Stimulated activated CD8-positive, alpha-beta memory T cell treated with anti-CD3 and anti-CD28 coated beads, Interleukin-15, amount 100 ng/mL, for 48 hours (primary cell): ENCODE results near the gene BICC1.
"Not testable (repeated sequence)": the region's sequence is repeated elsewhere in the genome, so short reads cannot be mapped to it uniquely, and the experiment has no call there.

Experiments
- DNase-seq, 2 donors: peaks; one replicate each; pipeline ENCODE4 v3.0.0-alpha.2; 2020; ENCODE audit warnings: low read depth in 2 of 2

The BICC1 gene

DNA sequence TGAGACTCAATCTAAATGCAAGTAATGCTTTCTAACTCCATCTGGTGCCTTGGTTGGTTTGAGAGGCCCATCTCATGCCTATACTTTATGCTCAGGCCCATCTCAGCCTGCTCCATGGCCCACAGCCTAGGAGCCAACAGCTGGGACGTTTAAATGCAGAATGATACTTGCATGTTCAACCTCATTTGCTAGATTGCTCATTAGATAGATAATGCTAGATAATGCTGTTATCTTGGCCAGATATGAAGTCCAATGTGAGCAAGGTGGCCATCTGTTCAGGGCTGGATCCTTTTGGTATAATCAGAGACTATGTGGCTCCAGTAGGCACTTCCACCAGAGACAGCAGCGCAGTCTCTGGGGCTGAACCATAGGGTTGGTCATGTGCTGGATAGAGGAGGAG lies 342.1 kb downstream of the BICC1 start:
- DNase-seq, result no peak

DNA sequence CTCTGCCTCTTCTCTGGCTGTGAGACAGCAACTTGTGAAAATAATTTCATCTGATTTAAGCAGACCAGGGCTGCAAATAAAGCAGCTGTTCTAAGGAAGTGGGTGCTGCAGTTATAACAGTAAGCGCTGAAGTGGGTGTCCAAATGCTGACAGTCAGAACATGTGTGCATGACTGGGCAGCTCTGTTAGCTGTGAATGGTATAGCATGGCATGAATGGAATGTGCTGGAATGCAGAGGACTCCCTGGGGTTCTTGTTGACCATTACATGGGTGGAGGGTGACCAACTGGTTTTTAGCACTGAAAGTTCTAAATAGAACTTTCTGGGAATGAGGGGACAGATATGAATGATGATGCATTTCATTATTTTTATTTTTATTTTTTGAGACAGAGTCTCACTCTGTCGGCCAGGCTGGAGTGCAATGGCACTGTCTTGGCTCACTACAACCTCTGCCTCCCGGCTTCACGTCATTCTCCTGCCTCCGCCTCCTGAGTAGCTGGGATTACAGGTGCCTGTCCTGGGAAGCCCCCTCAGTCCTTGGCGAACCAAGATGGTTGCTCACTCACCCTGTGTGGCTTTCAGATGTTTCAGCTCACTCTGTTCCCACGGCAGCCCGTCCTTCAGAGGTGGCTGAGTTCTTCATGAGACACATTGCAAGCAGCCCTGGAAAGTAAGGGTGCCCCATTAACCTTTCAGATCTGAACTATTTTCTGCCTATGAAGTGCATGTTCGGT lies 344.0 kb downstream of the BICC1 start:
- no peak for DNase-seq

DNA sequence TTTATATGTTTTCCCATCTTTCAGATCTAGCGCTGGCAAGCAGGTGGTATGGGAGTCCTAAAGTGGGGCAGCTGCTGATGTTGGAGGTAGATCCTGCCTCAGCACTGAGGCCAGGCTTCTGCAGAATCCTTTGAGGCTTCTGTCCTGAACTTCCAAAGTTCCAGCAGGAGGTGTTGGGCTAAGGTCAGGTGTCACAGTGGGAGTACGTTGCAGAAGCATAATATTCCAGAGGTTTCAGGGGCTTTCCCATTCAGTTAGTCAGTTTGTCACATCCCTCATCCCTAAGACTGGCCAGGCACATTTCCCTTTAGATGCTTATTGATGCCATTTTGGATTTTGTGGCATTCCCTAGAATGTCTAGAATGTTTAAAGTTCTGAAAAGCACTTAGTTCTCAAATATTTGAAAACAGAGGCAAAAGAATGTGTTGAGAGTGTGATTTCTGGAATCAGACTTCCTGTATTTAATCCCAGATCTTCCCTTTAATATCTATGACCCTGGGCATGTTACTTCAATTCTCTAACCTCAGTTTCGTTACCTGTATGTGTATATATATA lies 344.7 kb downstream of the BICC1 start:
- no peak for DNase-seq

DNA sequence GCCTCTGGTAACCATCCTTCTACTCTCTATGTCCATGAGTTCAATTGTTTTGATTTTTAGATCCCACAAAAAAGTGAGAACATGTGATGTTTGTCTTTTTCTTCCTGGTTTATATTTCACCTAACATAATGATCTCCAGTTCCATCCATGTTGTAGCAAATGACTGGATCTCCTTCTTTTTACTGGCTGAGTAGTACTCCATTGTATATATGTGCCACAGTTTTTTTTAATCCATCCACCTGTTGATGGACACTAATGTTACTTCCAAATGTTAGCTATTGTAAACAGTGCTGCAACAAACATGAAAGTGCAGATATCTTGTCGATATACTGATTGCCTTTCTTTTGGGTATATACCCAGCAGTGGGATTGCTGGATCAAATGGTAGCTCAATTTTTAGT lies 345.5 kb downstream of the BICC1 start:
- DNase-seq, result not testable (repeated sequence)

DNA sequence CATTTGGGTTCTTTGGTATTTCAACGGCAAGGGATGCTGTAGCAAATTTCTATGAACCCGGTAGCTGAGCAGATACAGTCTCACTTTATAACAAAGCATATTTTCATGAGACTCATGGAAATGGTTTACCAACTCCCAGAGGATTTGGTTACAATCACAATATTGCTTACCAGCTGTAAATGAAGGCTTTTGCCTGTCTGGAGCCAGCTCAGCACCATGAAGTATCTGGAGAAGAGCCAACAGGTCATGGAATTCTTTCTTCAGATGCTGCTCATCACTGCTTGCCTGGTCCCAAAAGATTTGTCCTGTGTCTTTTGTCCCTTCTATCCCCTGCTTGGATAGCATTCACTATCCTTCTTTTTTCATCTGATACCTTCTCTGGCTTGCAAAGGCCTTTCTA lies 346.9 kb downstream of the BICC1 start:
- DNase-seq, result no peak

DNA sequence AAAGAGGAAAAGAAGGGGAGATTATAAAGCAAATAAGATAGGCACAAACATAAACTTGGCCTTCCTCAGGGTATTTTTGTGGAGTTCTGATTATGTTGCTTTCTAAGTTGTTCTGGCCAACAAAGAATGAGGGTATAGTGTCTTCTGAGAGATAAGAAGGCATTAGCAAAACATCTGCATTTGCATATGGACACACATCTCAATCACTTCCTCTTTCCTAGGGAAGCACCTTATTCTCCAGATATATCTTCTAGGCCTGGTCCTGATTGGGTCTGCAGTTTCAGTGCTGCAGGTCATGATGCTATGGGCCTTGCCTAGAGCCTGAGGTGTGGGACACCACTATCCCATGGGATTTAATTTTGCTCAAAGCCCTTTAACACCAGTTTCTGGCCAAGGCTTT lies 355.0 kb downstream of the BICC1 start:
- no peak for DNase-seq

DNA sequence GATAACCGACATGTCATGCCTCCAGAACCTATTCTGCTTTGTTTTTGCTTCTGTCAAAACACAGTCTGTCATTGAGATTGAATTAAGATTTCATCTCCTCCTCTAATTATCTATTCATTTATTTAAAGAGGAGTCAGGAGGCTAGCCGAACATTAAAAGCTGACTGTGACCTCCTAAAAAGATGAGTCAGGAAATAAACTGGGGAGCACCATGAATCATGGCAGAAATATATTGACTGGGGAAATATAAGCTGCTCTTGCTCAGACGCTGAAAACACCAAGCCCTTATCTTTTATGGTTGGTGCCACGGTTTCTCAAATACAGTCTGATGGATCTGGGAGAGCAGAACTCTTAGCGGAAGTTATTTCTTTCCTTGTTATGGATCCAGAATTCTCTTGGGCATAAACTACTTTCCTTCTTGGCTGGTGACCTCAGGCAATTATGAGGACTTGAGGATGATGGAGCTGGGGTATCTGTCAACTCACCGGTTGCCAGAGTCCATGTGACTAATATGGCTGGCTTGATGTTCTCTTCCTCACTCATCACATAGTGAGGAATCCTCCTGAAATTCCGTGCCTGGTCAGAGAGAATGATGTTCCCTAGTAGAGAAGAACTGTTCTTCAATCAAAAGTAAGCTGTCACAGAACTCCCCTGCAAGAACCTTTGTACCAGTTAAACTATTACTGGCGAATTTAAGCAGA lies 356.2 kb downstream of the BICC1 start:
- DNase-seq, result no peak

DNA sequence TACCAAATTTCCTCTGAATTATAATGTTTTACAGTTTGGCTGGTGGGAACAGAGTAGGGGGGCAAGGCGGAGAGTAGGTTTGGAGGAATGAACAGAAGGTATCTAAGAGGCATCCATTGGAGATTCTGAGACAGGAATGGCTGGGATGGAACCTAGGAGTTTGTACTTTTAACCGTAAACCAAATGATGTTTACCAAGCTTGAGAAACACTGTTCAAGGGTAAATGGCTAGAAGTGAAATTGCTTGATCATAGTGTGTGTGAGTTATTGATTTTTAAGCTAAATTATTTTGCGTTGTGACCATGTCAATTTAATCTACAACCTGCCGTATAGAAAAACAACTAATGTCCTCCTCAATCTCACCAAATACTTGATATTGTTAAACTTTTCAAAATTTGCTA lies 357.4 kb downstream of the BICC1 start:
- DNase-seq, result no peak

DNA sequence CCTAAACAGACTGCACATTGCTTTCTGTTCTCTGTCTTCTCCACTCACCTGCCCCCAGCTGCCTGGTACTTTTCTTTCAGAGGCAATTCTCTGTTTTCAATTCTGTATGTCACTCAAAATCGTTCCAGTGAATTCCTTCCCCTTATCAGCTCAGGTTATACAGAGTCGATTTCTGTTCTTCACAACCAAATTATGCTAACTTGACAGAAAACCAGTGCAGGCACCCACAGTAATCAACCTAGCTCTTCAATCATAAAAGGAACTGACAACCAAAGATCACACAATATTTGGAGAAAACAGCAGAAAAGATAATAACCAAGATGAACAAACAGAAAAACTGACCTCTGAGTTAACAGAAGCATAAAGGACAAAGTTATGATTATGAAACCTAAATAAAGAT lies 360.5 kb downstream of the BICC1 start:
- no peak for DNase-seq
